Measurements from ENCODE around the gene SYNC. TPM values are rescaled to one million over a fixed set of nuclear protein-coding genes. Genes with fewer than 3 reads are reported as not detected.

Gene SYNC
- total and polyA plus RNA-seq, 9 of the 15 experiments (the other 6 are each of a cell fraction or from before 2014, with no cell fraction given), result 0.49 to 1.1 (median 0.87) TPM

DNA sequence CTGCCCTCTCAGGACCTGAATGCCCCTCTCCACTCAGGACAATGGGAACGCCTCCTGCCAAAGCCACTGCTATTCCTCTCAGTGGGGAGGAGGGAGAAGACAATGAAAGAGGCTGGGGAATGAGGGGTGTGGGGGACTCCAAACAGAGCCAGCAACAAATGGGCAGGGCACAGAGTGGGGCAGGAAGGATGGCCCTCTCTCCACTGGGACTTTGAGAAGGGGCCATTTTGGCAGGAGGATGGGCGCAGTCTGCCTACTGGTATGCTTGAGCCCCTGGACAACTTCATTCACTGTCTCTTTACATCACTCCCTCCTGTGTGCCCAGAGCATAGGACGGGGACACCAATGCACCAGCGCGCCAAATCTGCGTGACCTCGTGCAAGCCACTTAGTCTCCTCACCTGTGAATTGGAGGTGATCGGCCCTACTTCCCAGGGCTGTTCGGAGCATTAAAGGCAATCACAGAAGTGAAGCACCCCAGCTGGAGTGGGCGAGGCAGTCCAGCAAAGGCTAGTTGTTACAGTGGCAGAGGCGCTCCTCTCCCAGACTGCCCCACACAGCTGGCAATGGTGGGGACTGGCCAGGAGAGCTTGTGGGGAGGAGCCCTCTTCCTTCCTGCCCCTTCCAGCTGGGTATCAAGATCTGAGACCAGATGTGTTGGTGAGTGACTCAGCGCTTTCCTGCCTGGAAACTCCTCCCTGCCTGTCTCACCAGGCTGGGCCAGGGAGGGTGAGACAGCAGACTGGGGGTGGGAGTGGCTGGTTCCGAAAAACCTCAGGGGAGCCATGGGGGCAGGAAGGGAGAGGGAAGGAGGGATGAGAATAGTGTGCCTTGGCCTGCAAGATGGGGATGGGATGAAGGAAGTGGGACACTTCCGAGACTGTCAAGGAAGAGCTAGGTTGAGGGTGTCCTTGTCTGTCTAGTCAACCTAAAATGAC lies 22.4 kb upstream of the SYNC start (continued):
- TF ChIP-seq, protein P1, sequence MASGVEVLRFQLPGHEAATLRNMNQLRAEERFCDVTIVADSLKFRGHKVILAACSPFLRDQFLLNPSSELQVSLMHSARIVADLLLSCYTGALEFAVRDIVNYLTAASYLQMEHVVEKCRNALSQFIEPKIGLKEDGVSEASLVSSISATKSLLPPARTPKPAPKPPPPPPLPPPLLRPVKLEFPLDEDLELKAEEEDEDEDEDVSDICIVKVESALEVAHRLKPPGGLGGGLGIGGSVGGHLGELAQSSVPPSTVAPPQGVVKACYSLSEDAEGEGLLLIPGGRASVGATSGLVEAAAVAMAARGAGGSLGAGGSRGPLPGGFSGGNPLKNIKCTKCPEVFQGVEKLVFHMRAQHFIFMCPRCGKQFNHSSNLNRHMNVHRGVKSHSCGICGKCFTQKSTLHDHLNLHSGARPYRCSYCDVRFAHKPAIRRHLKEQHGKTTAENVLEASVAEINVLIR (CRISPR knock-in tag; IDR thresholded peaks at IDR 0.05), result no peak
- TF ChIP-seq, protein P2, sequence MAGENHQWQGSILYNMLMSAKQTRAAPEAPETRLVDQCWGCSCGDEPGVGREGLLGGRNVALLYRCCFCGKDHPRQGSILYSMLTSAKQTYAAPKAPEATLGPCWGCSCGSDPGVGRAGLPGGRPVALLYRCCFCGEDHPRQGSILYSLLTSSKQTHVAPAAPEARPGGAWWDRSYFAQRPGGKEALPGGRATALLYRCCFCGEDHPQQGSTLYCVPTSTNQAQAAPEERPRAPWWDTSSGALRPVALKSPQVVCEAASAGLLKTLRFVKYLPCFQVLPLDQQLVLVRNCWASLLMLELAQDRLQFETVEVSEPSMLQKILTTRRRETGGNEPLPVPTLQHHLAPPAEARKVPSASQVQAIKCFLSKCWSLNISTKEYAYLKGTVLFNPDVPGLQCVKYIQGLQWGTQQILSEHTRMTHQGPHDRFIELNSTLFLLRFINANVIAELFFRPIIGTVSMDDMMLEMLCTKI (IDR thresholded peaks at IDR 0.05; ENCODE audit: partially characterized antibody), result no peak
- TF ChIP-seq, protein P3, sequence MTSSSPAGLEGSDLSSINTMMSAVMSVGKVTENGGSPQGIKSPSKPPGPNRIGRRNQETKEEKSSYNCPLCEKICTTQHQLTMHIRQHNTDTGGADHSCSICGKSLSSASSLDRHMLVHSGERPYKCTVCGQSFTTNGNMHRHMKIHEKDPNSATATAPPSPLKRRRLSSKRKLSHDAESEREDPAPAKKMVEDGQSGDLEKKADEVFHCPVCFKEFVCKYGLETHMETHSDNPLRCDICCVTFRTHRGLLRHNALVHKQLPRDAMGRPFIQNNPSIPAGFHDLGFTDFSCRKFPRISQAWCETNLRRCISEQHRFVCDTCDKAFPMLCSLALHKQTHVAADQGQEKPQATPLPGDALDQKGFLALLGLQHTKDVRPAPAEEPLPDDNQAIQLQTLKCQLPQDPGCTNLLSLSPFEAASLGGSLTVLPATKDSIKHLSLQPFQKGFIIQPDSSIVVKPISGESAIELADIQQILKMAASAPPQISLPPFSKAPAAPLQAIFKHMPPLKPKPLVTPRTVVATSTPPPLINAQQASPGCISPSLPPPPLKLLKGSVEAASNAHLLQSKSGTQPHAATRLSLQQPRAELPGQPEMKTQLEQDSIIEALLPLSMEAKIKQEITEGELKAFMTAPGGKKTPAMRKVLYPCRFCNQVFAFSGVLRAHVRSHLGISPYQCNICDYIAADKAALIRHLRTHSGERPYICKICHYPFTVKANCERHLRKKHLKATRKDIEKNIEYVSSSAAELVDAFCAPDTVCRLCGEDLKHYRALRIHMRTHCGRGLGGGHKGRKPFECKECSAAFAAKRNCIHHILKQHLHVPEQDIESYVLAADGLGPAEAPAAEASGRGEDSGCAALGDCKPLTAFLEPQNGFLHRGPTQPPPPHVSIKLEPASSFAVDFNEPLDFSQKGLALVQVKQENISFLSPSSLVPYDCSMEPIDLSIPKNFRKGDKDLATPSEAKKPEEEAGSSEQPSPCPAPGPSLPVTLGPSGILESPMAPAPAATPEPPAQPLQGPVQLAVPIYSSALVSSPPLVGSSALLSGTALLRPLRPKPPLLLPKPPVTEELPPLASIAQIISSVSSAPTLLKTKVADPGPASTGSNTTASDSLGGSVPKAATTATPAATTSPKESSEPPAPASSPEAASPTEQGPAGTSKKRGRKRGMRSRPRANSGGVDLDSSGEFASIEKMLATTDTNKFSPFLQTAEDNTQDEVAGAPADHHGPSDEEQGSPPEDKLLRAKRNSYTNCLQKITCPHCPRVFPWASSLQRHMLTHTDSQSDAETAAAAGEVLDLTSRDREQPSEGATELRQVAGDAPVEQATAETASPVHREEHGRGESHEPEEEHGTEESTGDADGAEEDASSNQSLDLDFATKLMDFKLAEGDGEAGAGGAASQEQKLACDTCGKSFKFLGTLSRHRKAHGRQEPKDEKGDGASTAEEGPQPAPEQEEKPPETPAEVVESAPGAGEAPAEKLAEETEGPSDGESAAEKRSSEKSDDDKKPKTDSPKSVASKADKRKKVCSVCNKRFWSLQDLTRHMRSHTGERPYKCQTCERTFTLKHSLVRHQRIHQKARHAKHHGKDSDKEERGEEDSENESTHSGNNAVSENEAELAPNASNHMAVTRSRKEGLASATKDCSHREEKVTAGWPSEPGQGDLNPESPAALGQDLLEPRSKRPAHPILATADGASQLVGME (CRISPR knock-in tag; IDR thresholded peaks at IDR 0.05), result no peak
- TF ChIP-seq NRF1 (conservative IDR thresholded peaks at IDR 0.05 in 1 of 2, IDR thresholded peaks at IDR 0.05 in 1 of 2) (peak; percentile 40 to 61), ARID2 (IDR thresholded peaks at IDR 0.05) (no peak), HCFC1 (IDR thresholded peaks at IDR 0.05; ENCODE audit: low read depth, low read length) (no peak; the same call in 1 of the 2 replicates), CTBP1 (IDR thresholded peaks at IDR 0.05; ENCODE audit: borderline replicate concordance) (peak; percentile 94; the same call in 1 of the 2 replicates), FOXJ3 (CRISPR knock-in tag; IDR thresholded peaks at IDR 0.05) (no peak), MEF2D (tag; conservative IDR thresholded peaks at IDR 0.05; ENCODE audit: low read depth) (no peak), ETV6 (IDR thresholded peaks at IDR 0.05; ENCODE audit: borderline replicate concordance in 1 of 2, low read depth in 2 of 2, low read length in 1 of 2) (peak; percentile 45 to 63; a peak in 1 of 4 replicates), ETV6 (CRISPR knock-in tag; IDR thresholded peaks at IDR 0.05; ENCODE audit: borderline replicate concordance) (no peak), JUN (IDR thresholded peaks at IDR 0.05; ENCODE audit: borderline replicate concordance, low read depth, low read length) (peak; percentile 84), JUN (CRISPR knock-in tag; IDR thresholded peaks at IDR 0.05; ENCODE audit: borderline replicate concordance) (no peak; the same call in 1 of the 2 replicates), POLR2A (conservative IDR thresholded peaks at IDR 0.05) (peak; percentile 68), NEUROD1 (IDR thresholded peaks at IDR 0.05; ENCODE audit: borderline replicate concordance, low read depth, low read length, partially characterized antibody) (peak; percentile 90)
- TF ChIP-seq, protein P4, sequence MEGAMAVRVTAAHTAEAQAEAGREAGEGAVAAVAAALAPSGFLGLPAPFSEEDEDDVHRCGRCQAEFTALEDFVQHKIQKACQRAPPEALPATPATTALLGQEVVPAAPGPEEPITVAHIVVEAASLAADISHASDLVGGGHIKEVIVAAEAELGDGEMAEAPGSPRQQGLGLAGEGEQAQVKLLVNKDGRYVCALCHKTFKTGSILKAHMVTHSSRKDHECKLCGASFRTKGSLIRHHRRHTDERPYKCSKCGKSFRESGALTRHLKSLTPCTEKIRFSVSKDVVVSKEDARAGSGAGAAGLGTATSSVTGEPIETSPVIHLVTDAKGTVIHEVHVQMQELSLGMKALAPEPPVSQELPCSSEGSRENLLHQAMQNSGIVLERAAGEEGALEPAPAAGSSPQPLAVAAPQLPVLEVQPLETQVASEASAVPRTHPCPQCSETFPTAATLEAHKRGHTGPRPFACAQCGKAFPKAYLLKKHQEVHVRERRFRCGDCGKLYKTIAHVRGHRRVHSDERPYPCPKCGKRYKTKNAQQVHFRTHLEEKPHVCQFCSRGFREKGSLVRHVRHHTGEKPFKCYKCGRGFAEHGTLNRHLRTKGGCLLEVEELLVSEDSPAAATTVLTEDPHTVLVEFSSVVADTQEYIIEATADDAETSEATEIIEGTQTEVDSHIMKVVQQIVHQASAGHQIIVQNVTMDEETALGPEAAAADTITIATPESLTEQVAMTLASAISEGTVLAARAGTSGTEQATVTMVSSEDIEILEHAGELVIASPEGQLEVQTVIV (CRISPR knock-in tag; IDR thresholded peaks at IDR 0.05; ENCODE audit: borderline replicate concordance), result no peak

All from K562 (cell line).